ENCODE results near the gene PLBD1. TPM values are rescaled to one million over a fixed set of nuclear protein-coding genes. Genes with fewer than 3 reads are reported as not detected.

PLBD1 gene
- total RNA-seq, 2 donors from 2014 or later, result 4.6 to 14.5 TPM

GRCh38 chr12:14554281-14555007 lies 13.2 kb downstream of the PLBD1 start:
- no peaks in the 10 kb centered on the region for H3K27me3 ChIP-seq
- no peaks in the 10 kb centered on the region for H3K36me3 ChIP-seq (replicated peaks in 1 of 2; ENCODE audit: insufficient read depth in 1 of 2, low read depth in 2 of 2)
- 14 to 15% methylated on average over 9 of the region's 9 CpGs for WGBS, 2 donors
- peak overlapping the region; percentile 38 to 82 (median 62) for H3K27ac ChIP-seq
- no peaks in the 10 kb centered on the region for H3K9me3 ChIP-seq
- H3K4me1 ChIP-seq, result peaks cover 28% of the 10 kb centered on the region
- peak; percentile 95 for ATAC-seq
- DNase-seq, result peak; percentile 85 to 91 (median 90)
- H3K4me3 ChIP-seq, result no peak overlapping the region
- intact Hi-C loops (cut with DNase I), result no loop called here
- TF ChIP-seq CTCF (IDR thresholded peaks at IDR 0.05) (peak in 2 of 7 experiments; percentile 33 to 36), POLR2A (IDR thresholded peaks at IDR 0.05) (peak in 2 of 3 donors; percentile 26 to 39)

GRCh38 chr12:14548609-14549008 lies 19.1 kb downstream of the PLBD1 start:
- no peaks in the 10 kb centered on the region for H3K9me3 ChIP-seq
- no peak for TF ChIP-seq POLR2A (IDR thresholded peaks at IDR 0.05)
- TF ChIP-seq CTCF (IDR thresholded peaks at IDR 0.05), result no peak
- no peak for ATAC-seq
- H3K36me3 ChIP-seq (replicated peaks in 1 of 2; ENCODE audit: insufficient read depth in 1 of 2, low read depth in 2 of 2), result no peaks in the 10 kb centered on the region
- 91 to 95% methylated on average over 6 of the region's 6 CpGs for WGBS, 2 donors
- DNase-seq, result no peak
- peaks cover under 1% of the 10 kb centered on the region for H3K4me1 ChIP-seq
- H3K27ac ChIP-seq, result no peak overlapping the region
- intact Hi-C loops (cut with DNase I), result no loop called here
- H3K4me3 ChIP-seq, result no peak overlapping the region
- H3K27me3 ChIP-seq, result no peaks in the 10 kb centered on the region

- 96 to 100% methylated on average over 4 of the region's 4 CpGs for WGBS, 2 donors
- Histone ChIP-seq H3K27me3 (no peaks in the 10 kb centered on the region), H3K4me3 (no peak overlapping the region), H3K36me3 (replicated peaks in 1 of 2; ENCODE audit: insufficient read depth in 1 of 2, low read depth in 2 of 2) (no peaks in the 10 kb centered on the region), H3K27ac (no peak overlapping the region), H3K9me3 (no peaks in the 10 kb centered on the region), H3K4me1 (no peaks in the 10 kb centered on the region)
- TF ChIP-seq CTCF (IDR thresholded peaks at IDR 0.05) (no peak), POLR2A (IDR thresholded peaks at IDR 0.05) (no peak)
- ATAC-seq, result no peak
- no peak for DNase-seq
- intact Hi-C loops (cut with DNase I), result no loop called here
Observed at GRCh38 chr12:14547571-14547970, 20.1 kb downstream of the PLBD1 start.

GRCh38 chr12:14545144-14546124 lies 22.2 kb downstream of the PLBD1 start:
- Histone ChIP-seq H3K27ac (no peak overlapping the region), H3K27me3 (no peaks in the 10 kb centered on the region), H3K4me1 (no peaks in the 10 kb centered on the region), H3K36me3 (replicated peaks in 1 of 2; ENCODE audit: insufficient read depth in 1 of 2, low read depth in 2 of 2) (no peaks in the 10 kb centered on the region), H3K9me3 (no peaks in the 10 kb centered on the region), H3K4me3 (no peak overlapping the region)
- 80 to 82% methylated on average over 7 of the region's 7 CpGs for WGBS, 2 donors
- ATAC-seq (no peak), DNase-seq (peak in 1 of 4 donors; percentile 19)
- no peak for TF ChIP-seq POLR2A (IDR thresholded peaks at IDR 0.05)
- intact Hi-C loops (cut with DNase I), result no loop called here

GRCh38 chr12:14540801-14541462 lies 26.8 kb downstream of the PLBD1 start:
- no peaks in the 10 kb centered on the region for H3K4me1 ChIP-seq
- TF ChIP-seq CTCF (IDR thresholded peaks at IDR 0.05) (no peak), POLR2A (IDR thresholded peaks at IDR 0.05) (no peak)
- no peak for DNase-seq
- intact Hi-C loops (cut with DNase I), result no loop called here
- H3K36me3 ChIP-seq (replicated peaks in 1 of 2; ENCODE audit: insufficient read depth in 1 of 2, low read depth in 2 of 2), result no peaks in the 10 kb centered on the region
- H3K4me3 ChIP-seq, result no peak overlapping the region
- no peak for ATAC-seq
- no peaks in the 10 kb centered on the region for H3K27me3 ChIP-seq
- H3K9me3 ChIP-seq, result no peaks in the 10 kb centered on the region
- 52 to 71% methylated on average over 4 of the region's 4 CpGs for WGBS, 2 donors
- H3K27ac ChIP-seq, result no peak overlapping the region

All from body of pancreas (tissue), 4 donors.